Left lung (tissue), 10 donors: ENCODE results near the gene EFL1. TPM values are rescaled to one million over a fixed set of nuclear protein-coding genes. Genes with fewer than 3 reads are reported as not detected.
"Not testable (repeated sequence)": the region's sequence is repeated elsewhere in the genome, so short reads cannot be mapped to it uniquely, and the experiment has no call there.

ENCODE experiments used
- ATAC-seq: fragments of 200-7000 bp; cut with Tn5 transposase; one replicate; pipeline ENCODE4 v1.9.1; 2020; ENCODE audit warnings: moderate library complexity
- DNase-seq, 4 donors: peaks; one replicate each; pipeline ENCODE4 v3.0.0-alpha.2; 2013 to 2020
- H3K27ac ChIP-seq, 2 donors: fragments of 200-600 bp; sonication (generic) in 1 of 2; one replicate each; pipeline versions ENCODE4 v1.5.0 to v1.8.0; 2020 to 2021
- H3K27me3 ChIP-seq, 2 donors: fragments of 200-600 bp; sonication (generic) in 1 of 2; one replicate each; pipeline versions ENCODE4 v1.5.0 to v1.8.0; 2020 to 2021
- H3K36me3 ChIP-seq, 2 donors: fragments of 200-600 bp; sonication (generic) in 1 of 2; one replicate each; pipeline versions ENCODE4 v1.5.0 to v1.8.0; 2020 to 2021
- H3K4me1 ChIP-seq, 2 donors: fragments of 200-600 bp; one replicate each; pipeline ENCODE4 v1.8.0; 2021
- H3K4me3 ChIP-seq, 2 donors: fragments of 200-600 bp; sonication (generic) in 1 of 2; one replicate each; pipeline versions ENCODE4 v1.5.0 to v1.8.0; 2020 to 2021; ENCODE audit warnings: mild to moderate bottlenecking in 1 of 2
- H3K9me3 ChIP-seq, 2 donors: fragments of 200-600 bp; sonication (generic) in 1 of 2; one replicate each; pipeline versions ENCODE4 v1.5.0 to v1.8.0; 2020 to 2021
- CTCF ChIP-seq, 2 donors: fragments of 200-600 bp; sonication (generic) in 1 of 2; IDR thresholded peaks; one replicate each; pipeline versions ENCODE4 v1.5.0 to v1.8.0; 2021; ENCODE audit warnings: antibody characterized with exemption in 2 of 2
- intact Hi-C, 2 donors: fragments of 100-400 bp; cut with DNase I; formaldehyde crosslinking; loops; one replicate each; pipeline versions ENCODE4 v1.11.2 to v1.14.2; 2022
- polyA plus RNA-seq, 6 donors: library from polyadenylated mRNA; unstranded; fragments of 120-200 nt; gene quantifications; one replicate each; pipeline ENCODE4 v1.2.1, GENCODE V29; 2013; ENCODE audit not compliant: insufficient read length in 6 of 6
- total RNA-seq, 2 donors: library from RNA; stranded (reverse); fragmentation: NEBNext Ultra II Directional; extraction: Animal tissue kit (Norgen Biotek cat#: 25700); gene quantifications; one replicate each; pipeline ENCODE4 v1.2.1, GENCODE V29; 2021
- donor health status: DM: no; HTN: yes; CAD: no.
- donor health status: DM: no; HTN: no; CAD: no.

The EFL1 gene
- total and polyA plus RNA-seq, 8 donors = 14.7 to 21.8 (median 18.0) TPM

GRCh38 chr15:82210066-82210597 is 52.4 kb downstream of the EFL1 start:
- H3K4me1 ChIP-seq, H3K27ac ChIP-seq, H3K4me3 ChIP-seq, H3K27me3 ChIP-seq, H3K9me3 ChIP-seq, DNase-seq, intact Hi-C loops: not testable (repeated sequence)
- ATAC-seq = peak; percentile 50
- peaks cover 0 to 31% of the 10 kb centered on the region in 2 donors for H3K36me3 ChIP-seq

DNA sequence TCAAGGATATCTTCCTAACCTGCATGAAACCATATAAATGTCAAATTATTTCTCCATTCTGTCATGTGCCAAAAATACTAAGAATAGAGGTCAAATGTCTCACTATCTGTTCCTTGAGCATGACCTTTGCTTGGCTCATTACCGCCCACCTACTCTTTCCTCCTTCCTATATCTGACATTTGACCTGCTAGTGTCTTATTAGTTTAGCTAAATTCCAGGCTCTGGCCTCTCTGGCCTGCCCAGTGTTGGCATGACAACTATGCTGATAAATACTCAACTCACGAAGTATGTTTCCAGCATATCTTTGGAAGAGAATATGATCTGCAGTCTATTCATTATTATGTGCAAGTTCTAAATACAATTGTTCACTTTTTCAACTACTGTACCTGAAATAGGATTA is 58.0 kb downstream of the EFL1 start:
- H3K27me3 ChIP-seq, DNase-seq, H3K4me3 ChIP-seq, H3K36me3 ChIP-seq, H3K27ac ChIP-seq, H3K4me1 ChIP-seq, H3K9me3 ChIP-seq, intact Hi-C loops: not testable (repeated sequence)
- ATAC-seq = peak; percentile 53

GRCh38 chr15:82197733-82198594 is 64.6 kb downstream of the EFL1 start:
- Histone ChIP-seq H3K4me3 (no peak overlapping the region), H3K27me3 (no peaks in the 10 kb centered on the region), H3K36me3 (no peaks in the 10 kb centered on the region), H3K9me3 (no peaks in the 10 kb centered on the region), H3K27ac (no peak overlapping the region), H3K4me1 (no peaks in the 10 kb centered on the region)
- peak; percentile 96 for ATAC-seq
- intact Hi-C loops = no loop called here
- DNase-seq = peak in 2 of 4 donors; percentile 68 to 78
- peak; percentile 75 to 76 for TF ChIP-seq CTCF (IDR thresholded peaks at IDR 0.05)

- Histone ChIP-seq H3K9me3 (no peaks in the 10 kb centered on the region), H3K4me1 (no peaks in the 10 kb centered on the region), H3K4me3 (no peak overlapping the region), H3K27me3 (no peaks in the 10 kb centered on the region), H3K27ac (no peak overlapping the region), H3K36me3 (no peaks in the 10 kb centered on the region)
- intact Hi-C loops = no loop called here
- DNase-seq (no peak), ATAC-seq (no peak)
- TF ChIP-seq CTCF (IDR thresholded peaks at IDR 0.05) = no peak
These were observed 66.2 kb downstream of the EFL1 start for GRCh38 chr15:82196353-82196752.

GRCh38 chr15:82195818-82196217 is 66.7 kb downstream of the EFL1 start:
- H3K36me3 ChIP-seq, H3K27ac ChIP-seq, intact Hi-C loops, H3K9me3 ChIP-seq, H3K4me3 ChIP-seq, H3K27me3 ChIP-seq, H3K4me1 ChIP-seq, DNase-seq, ATAC-seq: not testable (repeated sequence)

DNA sequence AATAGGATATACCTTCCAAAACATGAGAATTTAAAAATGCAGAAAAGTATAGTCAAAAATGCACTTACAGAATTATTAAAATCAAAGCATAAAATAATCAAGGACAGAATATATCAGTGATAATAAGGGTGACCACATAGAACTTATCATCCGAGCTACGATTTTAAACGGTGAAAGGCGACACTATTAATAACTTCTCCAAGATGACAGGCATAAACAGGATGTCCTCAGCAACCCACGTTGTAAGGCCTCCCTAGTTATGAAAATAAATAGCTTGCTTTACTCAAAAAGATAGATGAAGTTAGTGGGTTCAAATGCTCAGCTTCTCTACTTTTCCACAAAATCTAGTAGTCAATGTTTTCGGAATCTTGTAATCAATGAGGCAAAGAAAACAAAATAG is 68.0 kb downstream of the EFL1 start:
- not testable (repeated sequence) for ATAC-seq

DNA sequence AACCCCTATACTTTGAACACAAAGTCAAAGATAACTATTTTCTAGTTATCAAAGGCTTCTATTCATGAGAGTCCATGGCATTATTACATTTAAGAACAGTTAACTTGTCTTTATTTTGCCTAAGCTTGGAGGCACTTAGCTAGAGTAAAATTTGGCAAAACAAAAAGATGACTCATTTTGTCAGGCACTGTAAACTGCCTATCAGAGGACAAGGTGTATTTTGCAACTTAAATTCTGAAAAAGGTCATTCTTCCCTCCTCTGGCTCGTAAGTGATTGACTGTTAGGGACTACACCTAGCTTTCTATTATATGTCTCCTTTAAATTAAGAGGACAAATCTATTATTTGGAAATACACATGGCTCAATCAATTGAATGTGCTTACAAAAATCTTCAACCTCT is 69.1 kb downstream of the EFL1 start:
- H3K4me1 ChIP-seq, intact Hi-C loops, H3K27me3 ChIP-seq, DNase-seq, H3K9me3 ChIP-seq, H3K4me3 ChIP-seq, H3K36me3 ChIP-seq, H3K27ac ChIP-seq: not testable (repeated sequence)
- ATAC-seq = peak; percentile 47

More for the DNA sequence above, 68.0 kb downstream of the EFL1 start:
- H3K36me3 ChIP-seq, H3K4me1 ChIP-seq, H3K9me3 ChIP-seq, H3K4me3 ChIP-seq, DNase-seq, intact Hi-C loops, H3K27ac ChIP-seq, H3K27me3 ChIP-seq: not testable (repeated sequence)

GRCh38 chr15:82192394-82192793 is 70.1 kb downstream of the EFL1 start:
- ATAC-seq = peak; percentile 21
- DNase-seq, H3K9me3 ChIP-seq, intact Hi-C loops, H3K36me3 ChIP-seq, H3K27me3 ChIP-seq, H3K4me1 ChIP-seq, H3K27ac ChIP-seq, H3K4me3 ChIP-seq: not testable (repeated sequence)
